Fibroblast of lung (primary cell): Measurements from ENCODE around the gene DUSP19. TPM values are rescaled to one million over a fixed set of nuclear protein-coding genes. Genes with fewer than 3 reads are reported as not detected.
A peak's percentile ranks its signal among the peaks of the same experiment; 100 is the strongest.

Experiments
- DNase-seq, 2 donors: peaks; one replicate each; pipeline versions ENCODE4 v3.0.0 to v3.0.0-alpha.2; 2010; ENCODE audit warnings: low read depth in 2 of 2
- H2AFZ ChIP-seq: 2 replicates; pipeline ENCODE4 v1.5.1; 2012; ENCODE audit warnings: low read length, control low read depth, inconsistent platforms
- H3K27ac ChIP-seq: 2 replicates; pipeline ENCODE4 v1.5.1; 2011; ENCODE audit warnings: low read length, control low read depth; ENCODE audit not compliant: insufficient read depth
- H3K27me3 ChIP-seq: 2 replicates; pipeline ENCODE4 v1.5.1; 2011; ENCODE audit warnings: mild to moderate bottlenecking, low read length; ENCODE audit not compliant: control insufficient read depth, insufficient read depth
- H3K36me3 ChIP-seq: 2 replicates; pipeline ENCODE4 v1.5.1; 2011; ENCODE audit warnings: low read length; ENCODE audit not compliant: control insufficient read depth, insufficient read depth
- H3K4me1 ChIP-seq: 2 replicates; pipeline ENCODE4 v1.5.1; 2011; ENCODE audit warnings: low read length; ENCODE audit not compliant: control insufficient read depth, insufficient read depth; ENCODE audit errors: extremely low read depth
- H3K4me2 ChIP-seq: 2 replicates; pipeline ENCODE4 v1.5.1; 2011; ENCODE audit warnings: low read length, control low read depth; ENCODE audit not compliant: insufficient read depth; ENCODE audit errors: extremely low read depth
- H3K4me3 ChIP-seq, 4 experiments: fragments of 200-600 bp in 1 of 4; sonication (generic) in 1 of 4; replicated peaks in 1 of 4; 2 replicates each; pipeline ENCODE4 v1.5.1; 2011 to 2016; ENCODE audit warnings: low read length in 4 of 4, low read depth in 3 of 4, mild to moderate bottlenecking in 3 of 4, control low read depth in 2 of 4, inconsistent platforms in 1 of 4, mixed read lengths in 1 of 4; ENCODE audit not compliant: insufficient read depth in 1 of 4; ENCODE audit errors: control extremely low read depth in 1 of 4
- H3K79me2 ChIP-seq: 2 replicates; pipeline ENCODE4 v1.5.1; 2012; ENCODE audit warnings: mild to moderate bottlenecking, low read length, inconsistent platforms; ENCODE audit not compliant: control insufficient read depth, insufficient read depth
- H3K9ac ChIP-seq: 2 replicates; pipeline ENCODE4 v1.5.1; 2011; ENCODE audit warnings: mild to moderate bottlenecking, low read length, control low read depth; ENCODE audit not compliant: insufficient read depth
- H3K9me3 ChIP-seq: 2 replicates; pipeline ENCODE4 v1.5.1; 2012; ENCODE audit warnings: low read depth, low read length; ENCODE audit not compliant: control insufficient read depth, insufficient read depth
- H4K20me1 ChIP-seq: 2 replicates; pipeline ENCODE4 v1.5.1; 2011; ENCODE audit warnings: low read length; ENCODE audit not compliant: control insufficient read depth, insufficient read depth; ENCODE audit errors: extremely low read depth
- EZH2 ChIP-seq: IDR thresholded peaks from 2 replicates; pipeline ENCODE4 v1.5.1; 2012; ENCODE audit warnings: low read length, control low read depth, mild to moderate bottlenecking; ENCODE audit errors: missing control alignments
- polyA plus RNA-seq, 2 donors: library from polyadenylated mRNA; depleted of rRNA in 1 of 2; stranded (reverse) in 1 of 2; unstranded in 1 of 2; fragments of >200 nt; gene quantifications; 2 replicates each; pipeline ENCODE4 v1.2.1, GENCODE V29; 2011 to 2012; ENCODE audit warnings: missing spikeins in 1 of 2
- total RNA-seq: library from RNA; depleted of rRNA; stranded (reverse); fragments of >200 nt; gene quantifications from 2 replicates; pipeline ENCODE4 v1.2.1, GENCODE V29; 2014
- TF ChIP-seq, protein P1 (sequence below), 2 donors: IDR thresholded peaks in 1 of 2; conservative IDR thresholded peaks in 1 of 2; 1 replicate in 1 of 2; 2 replicates in 1 of 2; pipeline ENCODE4 v1.5.1; 2011 to 2012; ENCODE audit warnings: low read length in 2 of 2, control low read depth in 1 of 2, inconsistent platforms in 1 of 2, low read depth in 1 of 2, mild to moderate bottlenecking in 1 of 2

DUSP19 gene
- total and polyA plus RNA-seq, 2 donors (not counting 1 experiment from before 2014, with no cell fraction given) = 2.6 to 7.4 TPM

DNA sequence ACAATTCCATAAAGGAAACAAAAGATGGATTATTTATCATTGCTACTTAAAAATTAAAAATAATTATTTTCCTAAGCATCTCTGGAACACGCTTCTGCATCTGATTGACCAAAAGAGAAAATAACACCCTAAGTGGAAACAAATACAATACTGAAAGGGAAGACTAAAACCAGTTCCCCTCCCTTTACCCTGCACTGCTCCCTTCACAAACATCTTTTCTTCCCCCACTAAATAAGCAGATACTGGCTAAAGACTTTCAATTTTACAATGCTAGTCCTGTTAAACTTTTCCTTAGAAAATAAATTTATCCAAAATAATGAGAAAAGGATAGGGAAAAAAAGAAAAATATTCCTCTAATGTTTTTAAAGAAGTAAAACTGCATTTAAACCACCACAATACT, 44.6 kb upstream of the DUSP19 start:
- Histone ChIP-seq H3K4me1 (peaks cover 2% of the 10 kb centered on the region), H3K27ac (no peak overlapping the region), H2AFZ (no peak overlapping the region), H3K27me3 (no peaks in the 10 kb centered on the region), H3K9ac (no peak overlapping the region), H3K4me3 (peak overlapping the region in 1 of 4 experiments; percentile 3), H3K79me2 (peaks cover 88% of the 10 kb centered on the region), H3K36me3 (no peaks in the 10 kb centered on the region), H3K9me3 (no peaks in the 10 kb centered on the region), H3K4me2 (no peak overlapping the region), H4K20me1 (peaks cover 6% of the 10 kb centered on the region)
- TF ChIP-seq EZH2 = no peak
- TF ChIP-seq, protein P1, sequence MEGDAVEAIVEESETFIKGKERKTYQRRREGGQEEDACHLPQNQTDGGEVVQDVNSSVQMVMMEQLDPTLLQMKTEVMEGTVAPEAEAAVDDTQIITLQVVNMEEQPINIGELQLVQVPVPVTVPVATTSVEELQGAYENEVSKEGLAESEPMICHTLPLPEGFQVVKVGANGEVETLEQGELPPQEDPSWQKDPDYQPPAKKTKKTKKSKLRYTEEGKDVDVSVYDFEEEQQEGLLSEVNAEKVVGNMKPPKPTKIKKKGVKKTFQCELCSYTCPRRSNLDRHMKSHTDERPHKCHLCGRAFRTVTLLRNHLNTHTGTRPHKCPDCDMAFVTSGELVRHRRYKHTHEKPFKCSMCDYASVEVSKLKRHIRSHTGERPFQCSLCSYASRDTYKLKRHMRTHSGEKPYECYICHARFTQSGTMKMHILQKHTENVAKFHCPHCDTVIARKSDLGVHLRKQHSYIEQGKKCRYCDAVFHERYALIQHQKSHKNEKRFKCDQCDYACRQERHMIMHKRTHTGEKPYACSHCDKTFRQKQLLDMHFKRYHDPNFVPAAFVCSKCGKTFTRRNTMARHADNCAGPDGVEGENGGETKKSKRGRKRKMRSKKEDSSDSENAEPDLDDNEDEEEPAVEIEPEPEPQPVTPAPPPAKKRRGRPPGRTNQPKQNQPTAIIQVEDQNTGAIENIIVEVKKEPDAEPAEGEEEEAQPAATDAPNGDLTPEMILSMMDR (conservative IDR thresholded peaks at IDR 0.05 in 1 of 2, IDR thresholded peaks at IDR 0.05 in 1 of 2; ENCODE audit: low read depth in 1 of 2, low read length in 2 of 2) = no peak
- DNase-seq = no peak

- Histone ChIP-seq H3K4me1 (peaks cover 2% of the 10 kb centered on the region), H3K36me3 (no peaks in the 10 kb centered on the region), H4K20me1 (peaks cover 6% of the 10 kb centered on the region), H3K79me2 (peaks cover 79% of the 10 kb centered on the region), H2AFZ (no peak overlapping the region), H3K27ac (no peak overlapping the region), H3K4me2 (peak overlapping the region; percentile 93), H3K9ac (no peak overlapping the region), H3K4me3 (peak overlapping the region in 3 of 4 experiments; percentile 22 to 97 (median 32)), H3K27me3 (no peaks in the 10 kb centered on the region), H3K9me3 (no peaks in the 10 kb centered on the region)
- peak; percentile 22 to 81 for DNase-seq
- TF ChIP-seq EZH2 = no peak
- TF ChIP-seq, protein P1 (conservative IDR thresholded peaks at IDR 0.05 in 1 of 2, IDR thresholded peaks at IDR 0.05 in 1 of 2; ENCODE audit: low read depth in 1 of 2, low read length in 2 of 2) = no peak
Observed at GRCh38 chr2:183034806-183035205, 43.7 kb upstream of the DUSP19 start.

DNA sequence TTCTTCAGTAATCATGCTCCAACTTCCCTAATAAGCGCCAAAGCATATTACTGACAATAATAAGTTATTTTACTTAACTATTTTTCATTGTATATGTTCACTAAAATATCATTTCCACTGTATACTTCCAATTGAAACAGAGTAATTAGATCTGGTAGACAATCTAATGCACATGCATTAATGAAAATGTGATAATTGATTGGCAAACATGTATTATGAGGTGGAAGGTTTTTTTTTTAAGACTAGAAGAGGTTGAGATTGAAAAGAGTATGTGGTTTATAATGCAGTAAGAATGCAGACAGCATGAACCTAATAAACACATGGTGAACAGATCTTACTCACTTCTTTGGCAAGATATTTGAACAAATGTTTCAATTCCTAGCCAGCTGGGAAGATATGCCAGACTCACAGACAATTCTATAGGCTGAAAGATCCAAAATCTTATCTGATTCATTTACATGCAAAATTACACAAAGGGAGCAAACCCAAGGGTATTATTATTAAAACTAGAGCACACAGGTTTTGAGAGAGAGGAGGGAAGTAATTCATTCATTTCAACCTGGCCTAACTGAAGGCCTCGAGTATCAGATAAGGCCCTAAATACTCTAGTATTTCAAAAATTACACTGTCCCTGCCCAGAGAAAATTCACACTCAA, 43.1 kb upstream of the DUSP19 start:
- H3K4me2 ChIP-seq = peak overlapping the region; percentile 93
- H4K20me1 ChIP-seq = peaks cover 6% of the 10 kb centered on the region
- peak overlapping the region; percentile 51 to 97 (median 76) for H3K4me3 ChIP-seq
- H3K79me2 ChIP-seq = peaks cover 73% of the 10 kb centered on the region
- H3K27ac ChIP-seq = peak overlapping the region; percentile 18
- no peak overlapping the region for H2AFZ ChIP-seq
- peak; percentile 81 to 88 for DNase-seq
- no peak for TF ChIP-seq EZH2
- TF ChIP-seq, protein P1 (conservative IDR thresholded peaks at IDR 0.05 in 1 of 2, IDR thresholded peaks at IDR 0.05 in 1 of 2; ENCODE audit: low read depth in 1 of 2, low read length in 2 of 2) = no peak
- H3K27me3 ChIP-seq = no peaks in the 10 kb centered on the region
- H3K4me1 ChIP-seq = peaks cover 2% of the 10 kb centered on the region
- H3K9ac ChIP-seq = no peak overlapping the region
- no peaks in the 10 kb centered on the region for H3K9me3 ChIP-seq
- no peaks in the 10 kb centered on the region for H3K36me3 ChIP-seq
